HL-60 (cell line): ENCODE data around the gene SBNO2.

Experiments
- DNase-seq, 2 experiments: peaks; one replicate each; pipeline ENCODE4 v3.0.0-alpha.2; 2010 to 2020; ENCODE audit warnings: low read depth in 1 of 2, low spot score in 1 of 2
- H3K27ac ChIP-seq: fragments of 250-450 bp; sonication (Bioruptor Pico); replicated peaks from 2 replicates; pipeline ENCODE4 v1.5.1; 2020; ENCODE audit warnings: mild to moderate bottlenecking, moderate library complexity
- H3K27me3 ChIP-seq: fragments of 250-450 bp; sonication (Bioruptor Pico); 2 replicates; pipeline ENCODE4 v1.5.1; 2021; ENCODE audit warnings: mild to moderate bottlenecking, moderate library complexity; ENCODE audit not compliant: insufficient read depth, poor library complexity, severe bottlenecking
- H3K4me3 ChIP-seq: replicated peaks from 2 replicates; pipeline ENCODE4 v1.5.1; 2011; ENCODE audit warnings: mild to moderate bottlenecking, control low read depth, low read length; ENCODE audit not compliant: insufficient read depth
- CTCF ChIP-seq: IDR thresholded peaks from one replicate; pipeline ENCODE4 v1.5.1; 2011; ENCODE audit warnings: low read length, control low read depth, inconsistent platforms; ENCODE audit not compliant: insufficient read depth
- GABPA ChIP-seq: IDR thresholded peaks from 2 replicates; pipeline ENCODE4 v1.6.1; 2012; ENCODE audit warnings: low read depth
- POLR2AphosphoS5 ChIP-seq: IDR thresholded peaks from 2 replicates; pipeline ENCODE4 v1.6.1; 2012; ENCODE audit warnings: low read depth
- REST ChIP-seq: IDR thresholded peaks from 2 replicates; pipeline ENCODE4 v1.6.1; 2012; ENCODE audit warnings: low read depth; ENCODE audit not compliant: insufficient replicate concordance
- SPI1 ChIP-seq: IDR thresholded peaks from 2 replicates; pipeline ENCODE4 v1.6.1; 2012; ENCODE audit warnings: low read depth, mild to moderate bottlenecking, borderline replicate concordance

Gene SBNO2

GRCh38 chr19:1108291-1109031 lies 65.6 kb downstream of the SBNO2 start:
- no peak for TF ChIP-seq REST
- TF ChIP-seq CTCF: no peak
- TF ChIP-seq POLR2AphosphoS5: no peak
- no peak for TF ChIP-seq GABPA
- no peak for TF ChIP-seq SPI1
- no peak for DNase-seq
- H3K27me3 ChIP-seq: no peaks in the 10 kb centered on the region
- H3K27ac ChIP-seq: no peak overlapping the region
- no peak overlapping the region for H3K4me3 ChIP-seq

- no peak for TF ChIP-seq CTCF
- TF ChIP-seq POLR2AphosphoS5: no peak
- no peak for TF ChIP-seq GABPA
- TF ChIP-seq SPI1: no peak
- TF ChIP-seq REST: no peak
- H3K4me3 ChIP-seq: no peak overlapping the region
- H3K27ac ChIP-seq: no peak overlapping the region
- no peaks in the 10 kb centered on the region for H3K27me3 ChIP-seq
- no peak for DNase-seq
Measured at GRCh38 chr19:1107661-1108261, 66.3 kb downstream of the SBNO2 start.

- 0 out of 2 replicates have a peak overlapping the region, but pooled peaks have one; percentile 16 for H3K27ac ChIP-seq
- no peaks in the 10 kb centered on the region for H3K27me3 ChIP-seq
- DNase-seq: peak in 1 of 2 experiments; percentile 65
- TF ChIP-seq GABPA (no peak), CTCF (no peak), POLR2AphosphoS5 (no peak; the same call in 1 of the 2 replicates), SPI1 (peak; percentile 65; the same call in 1 of the 2 replicates), REST (no peak)
- no peak overlapping the region for H3K4me3 ChIP-seq
Measured at GRCh38 chr19:1106841-1107660, 67.0 kb downstream of the SBNO2 start.
